Measurements from ENCODE around the gene HNRNPA2B1.

Gene HNRNPA2B1

GRCh38 chr7:26200444-26201246 is at the start of gene HNRNPA2B1:
Gene HNRNPA2B1, minus strand, starts transcription at chr7:26200746. Its CDS starts 169 bp downstream, at chr7:26200577.
- peak; percentile 99 for DNase-seq

- no peak for DNase-seq
These were observed 49.7 kb upstream of the HNRNPA2B1 start for GRCh38 chr7:26250239-26250638.

DNA sequence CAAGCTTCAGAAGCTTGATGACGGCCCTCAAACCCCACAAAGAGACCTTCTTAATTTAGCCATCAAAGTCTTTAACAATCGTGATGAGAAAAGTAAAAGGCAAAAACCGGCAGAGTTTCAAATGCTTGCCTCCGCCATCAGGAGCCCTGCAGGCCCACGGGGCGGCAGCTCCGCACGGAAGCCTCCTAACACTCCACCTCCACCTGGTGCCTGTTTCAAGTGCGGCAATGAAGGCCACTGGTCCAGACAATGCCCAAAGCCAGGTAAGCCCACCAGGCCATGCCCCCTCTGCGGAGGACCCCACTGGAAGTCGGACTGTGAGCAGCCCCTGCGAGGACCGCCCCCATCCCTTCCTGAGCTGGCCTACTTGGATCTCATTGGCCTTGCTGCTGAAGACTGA is 44.6 kb upstream of the HNRNPA2B1 start:
- DNase-seq: no peak

DNA sequence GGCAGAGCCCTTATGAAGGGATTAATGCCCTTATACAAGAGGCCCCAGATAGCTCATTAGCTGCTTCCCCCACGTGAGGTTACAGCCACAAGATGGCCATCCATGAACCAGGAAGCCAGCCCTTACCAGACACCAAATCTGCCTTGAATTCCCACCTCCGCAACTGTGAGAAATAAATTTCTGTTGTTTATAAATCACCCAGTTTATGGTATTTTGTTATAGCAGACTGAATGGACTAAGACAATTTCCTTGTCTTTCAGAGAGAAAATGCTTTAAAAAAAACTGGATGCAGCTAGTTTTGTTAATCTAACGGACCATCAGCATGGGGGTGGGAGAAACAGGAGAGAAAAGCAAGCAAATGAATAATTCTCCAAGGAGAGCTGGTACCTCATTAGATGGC is 37.5 kb upstream of the HNRNPA2B1 start:
- DNase-seq: no peak

DNA sequence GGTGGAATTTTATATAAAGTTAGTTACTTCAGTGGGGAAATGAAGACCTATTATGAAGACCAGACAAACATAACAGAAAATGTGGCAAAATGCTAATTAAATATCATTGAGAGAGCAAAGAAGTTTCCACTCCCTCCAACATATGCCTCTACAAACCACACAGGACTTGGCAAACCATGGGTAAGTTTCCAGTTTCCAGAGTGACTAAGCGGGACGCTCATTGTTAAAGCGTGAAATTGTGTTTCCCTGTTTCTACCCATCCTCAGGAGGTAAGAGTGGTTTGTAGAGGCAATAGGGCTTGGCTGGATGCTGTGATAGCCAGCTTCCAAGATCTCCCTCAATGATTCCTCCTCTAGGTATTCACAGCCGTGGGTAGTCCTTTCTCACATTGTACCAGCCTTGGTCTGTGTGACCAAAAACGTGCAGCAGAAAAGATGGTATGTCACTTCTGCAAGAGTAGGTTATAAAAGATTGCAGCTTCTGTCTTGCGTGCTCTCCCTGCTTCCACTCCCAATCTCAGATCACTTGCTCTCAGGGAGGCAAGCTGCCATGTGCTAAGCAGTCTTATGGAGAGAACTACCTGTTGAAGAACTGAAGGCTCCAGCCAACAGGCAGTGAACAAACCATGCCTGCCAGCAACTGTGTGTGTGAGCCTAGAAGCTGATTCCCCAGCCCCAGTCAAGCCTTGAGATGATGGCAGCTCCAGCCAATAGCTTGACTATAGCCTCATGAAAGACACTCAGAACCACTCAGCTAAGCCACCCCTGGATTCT is 36.7 kb upstream of the HNRNPA2B1 start:
- no peak for DNase-seq

DNA sequence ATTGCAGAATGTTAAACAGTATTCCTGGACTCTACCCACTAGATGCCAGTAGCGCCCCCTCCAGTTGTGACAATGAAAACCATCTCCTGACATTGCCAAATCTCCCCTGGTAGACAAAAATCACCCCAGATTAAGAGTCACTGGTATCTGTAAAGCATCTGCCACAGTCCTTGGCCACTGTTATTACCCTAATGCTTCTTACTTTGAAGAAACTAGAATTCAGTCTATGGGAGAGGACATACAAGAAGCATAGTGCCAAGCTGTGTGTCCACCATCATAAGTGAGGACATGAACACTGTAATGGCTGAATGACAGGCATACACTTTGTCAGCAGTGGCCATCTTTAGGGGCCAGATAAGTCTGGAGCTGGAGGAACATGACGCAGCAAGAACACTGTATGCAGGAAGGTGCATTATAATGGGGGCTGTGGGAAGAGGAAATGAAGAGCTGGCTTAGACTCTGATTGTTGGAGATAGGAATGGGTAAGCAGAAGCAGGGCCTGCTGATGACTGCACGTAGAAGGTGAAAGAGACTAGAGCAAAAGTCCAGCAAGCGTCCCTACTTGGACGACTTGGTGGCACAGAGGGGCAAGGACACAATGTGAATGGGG is 33.5 kb upstream of the HNRNPA2B1 start:
- DNase-seq: no peak

GRCh38 chr7:26227987-26228386 is 27.4 kb upstream of the HNRNPA2B1 start:
- DNase-seq: no peak

GRCh38 chr7:26224359-26224758 is 23.8 kb upstream of the HNRNPA2B1 start:
- no peak for DNase-seq

DNA sequence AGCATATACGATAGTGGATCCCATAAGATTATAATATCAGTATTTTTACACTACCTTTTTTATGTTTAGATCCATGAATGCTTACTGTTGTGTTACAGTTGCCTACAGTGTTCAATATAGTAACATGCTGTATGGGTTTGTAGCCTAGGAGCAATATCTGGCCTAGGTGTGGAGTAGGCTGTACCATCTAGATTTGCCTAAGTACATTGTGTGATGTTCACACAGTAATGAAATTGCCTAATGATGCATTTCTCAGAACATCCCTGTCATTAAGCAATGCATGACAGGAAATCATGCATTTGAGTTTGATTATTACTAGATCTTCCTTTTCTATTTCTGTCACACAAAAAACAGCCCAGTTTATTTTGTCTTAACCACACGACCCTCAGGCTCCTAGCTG is 15.5 kb upstream of the HNRNPA2B1 start:
- no peak for DNase-seq

GRCh38 chr7:26213807-26214515 is 13.4 kb upstream of the HNRNPA2B1 start:
- DNase-seq: no peak

- DNase-seq: no peak
These were observed 12.6 kb upstream of the HNRNPA2B1 start for GRCh38 chr7:26212921-26213718.

- DNase-seq: no peak
These were observed 7.5 kb upstream of the HNRNPA2B1 start for GRCh38 chr7:26208040-26208439.

- DNase-seq: no peak
These were observed 2.5 kb upstream of the HNRNPA2B1 start for GRCh38 chr7:26203016-26203415.

GRCh38 chr7:26202019-26202990 is 1.8 kb upstream of the HNRNPA2B1 start:
- DNase-seq: peak; percentile 72

DNA sequence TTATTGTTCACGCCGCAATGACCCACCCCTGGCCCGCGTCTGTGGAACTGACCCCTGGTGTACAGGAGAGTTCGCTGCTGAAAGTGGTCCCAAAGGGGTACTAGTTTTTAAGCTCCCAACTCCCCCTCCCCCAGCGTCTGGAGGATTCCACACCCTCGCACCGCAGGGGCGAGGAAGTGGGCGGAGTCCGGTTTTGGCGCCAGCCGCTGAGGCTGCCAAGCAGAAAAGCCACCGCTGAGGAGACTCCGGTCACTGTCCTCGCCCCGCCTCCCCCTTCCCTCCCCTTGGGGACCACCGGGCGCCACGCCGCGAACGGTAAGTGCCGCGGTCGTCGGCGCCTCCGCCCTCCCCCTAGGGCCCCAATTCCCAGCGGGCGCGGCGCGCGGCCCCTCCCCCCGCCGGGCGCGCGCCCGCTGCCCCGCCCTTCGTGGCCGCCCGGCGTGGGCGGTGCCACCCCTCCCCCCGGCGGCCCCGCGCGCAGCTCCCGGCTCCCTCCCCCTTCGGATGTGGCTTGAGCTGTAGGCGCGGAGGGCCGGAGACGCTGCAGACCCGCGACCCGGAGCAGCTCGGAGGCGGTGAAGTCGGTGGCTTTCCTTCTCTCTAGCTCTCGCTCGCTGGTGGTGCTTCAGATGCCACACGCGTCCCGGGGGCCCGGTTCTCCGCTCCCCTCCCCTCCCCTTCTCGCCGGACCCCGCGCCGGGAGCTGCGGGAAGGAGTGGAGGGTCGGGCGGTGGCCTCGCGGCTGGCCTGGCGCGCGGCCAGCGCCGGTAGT is 887 bp upstream of the HNRNPA2B1 start, which contains the start of gene CBX3:
CBX3 (plus strand) TSS at position 499 of the 772 bp plus-strand sequence. CDS start 1,254 bp downstream, outside the sequence.
- DNase-seq: peak; percentile 96

GRCh38 chr7:26200038-26200443 is 505 bp downstream of the HNRNPA2B1 start:
- peak; percentile 77 for DNase-seq

- peak; percentile 80 for DNase-seq
These were observed 1.1 kb downstream of the HNRNPA2B1 start for GRCh38 chr7:26199301-26200037.

DNA sequence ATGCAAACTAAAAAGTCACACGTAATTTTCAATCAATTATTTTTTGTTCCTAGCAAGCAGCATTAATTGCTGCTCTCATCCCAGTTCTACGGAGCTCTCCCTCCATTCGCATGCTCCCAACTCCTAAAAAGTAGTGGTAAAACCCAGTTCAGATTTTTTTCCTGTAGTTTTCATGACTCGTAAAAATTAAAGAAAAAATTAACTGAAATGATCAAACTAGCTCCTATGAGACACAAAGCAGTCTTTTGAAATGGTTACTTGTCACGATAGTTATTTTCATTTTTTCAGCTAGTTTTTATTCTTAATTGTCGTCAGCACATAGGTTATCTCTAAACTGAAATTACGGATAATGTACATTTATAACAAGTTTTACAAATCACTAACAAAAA is 1.8 kb downstream of the HNRNPA2B1 start:
- no peak for DNase-seq

DNA sequence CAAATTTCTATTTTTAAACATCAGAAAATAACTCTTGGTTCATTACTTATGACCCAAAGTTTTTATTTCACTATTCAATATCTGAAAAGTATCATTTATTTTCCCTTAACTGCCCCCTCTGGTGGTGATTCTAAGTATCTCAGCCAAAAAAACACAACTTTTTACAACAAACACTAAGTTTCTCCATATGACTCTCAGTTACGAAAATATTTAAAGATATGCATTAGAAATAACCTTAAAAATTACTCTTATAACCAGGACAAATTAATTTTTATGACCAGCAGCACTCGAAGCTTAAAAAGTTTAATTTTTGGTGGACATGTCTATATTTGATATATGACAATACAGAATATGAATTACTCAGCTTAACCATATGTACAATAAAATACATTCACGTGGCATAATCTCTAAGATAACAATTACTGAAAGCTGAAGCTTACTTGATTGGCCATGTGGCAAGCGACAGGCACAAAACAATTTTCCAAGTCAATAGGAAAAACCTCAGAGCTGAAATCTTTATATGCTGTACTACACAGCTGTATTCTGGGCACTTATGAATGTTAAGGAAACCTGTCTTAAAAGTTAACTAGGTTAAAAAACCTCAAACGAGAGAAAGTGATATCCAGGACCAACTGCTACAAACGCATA is 2.3 kb downstream of the HNRNPA2B1 start:
- DNase-seq: peak; percentile 56
